ENCODE results near the gene MEX3D.

The MEX3D gene

DNA sequence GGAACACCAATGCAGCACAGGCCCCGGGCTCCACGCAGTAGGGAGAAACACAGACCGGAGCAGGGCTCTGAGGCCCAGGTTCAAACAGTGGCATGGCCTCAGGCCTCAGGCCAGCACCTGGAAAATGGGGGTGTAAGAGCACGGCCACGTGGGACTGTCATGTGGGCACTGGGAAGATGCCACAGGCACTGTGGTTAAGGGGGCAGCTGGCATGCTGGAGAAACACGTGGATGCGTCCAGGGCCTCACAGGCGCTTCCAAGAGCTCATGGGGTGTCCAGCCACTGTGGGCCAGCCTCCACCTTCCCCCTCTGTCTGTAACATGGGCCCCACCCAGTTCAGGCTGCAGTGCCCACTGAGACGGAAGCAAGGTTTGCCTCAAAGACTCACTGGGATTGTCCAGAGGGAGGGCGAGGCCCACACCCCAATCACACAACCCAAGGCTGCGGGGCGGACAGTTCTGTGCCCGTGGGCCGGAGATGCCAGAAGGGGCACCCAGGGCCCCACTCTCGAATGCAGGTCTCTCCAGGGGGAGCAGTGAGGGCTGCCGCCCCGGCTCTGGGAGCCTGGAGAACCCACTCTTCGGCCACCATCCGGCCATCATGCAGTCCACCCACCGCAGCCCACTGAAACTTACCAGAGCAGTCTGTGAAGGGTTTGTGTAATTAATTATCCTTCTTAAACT is 30.8 kb upstream of the MEX3D start:
- peaks cover 68% of the 10 kb centered on the region for H4K20me1 ChIP-seq
- H3K4me3 ChIP-seq, result no peak overlapping the region
- no peak overlapping the region for H3K9ac ChIP-seq
- peaks cover 7% of the 10 kb centered on the region; the same call in 1 of the 2 replicates for H3K9me3 ChIP-seq
- H3K27ac ChIP-seq, result no peak overlapping the region
- peaks cover 77% of the 10 kb centered on the region for H3K36me3 ChIP-seq
- no peak overlapping the region for H3K4me2 ChIP-seq
- peaks cover 49% of the 10 kb centered on the region for H3K4me1 ChIP-seq
- H3K27me3 ChIP-seq, result no peaks in the 10 kb centered on the region
- TF ChIP-seq Cebpa-rat (IDR thresholded peaks at IDR 0.05), result no peak

DNA sequence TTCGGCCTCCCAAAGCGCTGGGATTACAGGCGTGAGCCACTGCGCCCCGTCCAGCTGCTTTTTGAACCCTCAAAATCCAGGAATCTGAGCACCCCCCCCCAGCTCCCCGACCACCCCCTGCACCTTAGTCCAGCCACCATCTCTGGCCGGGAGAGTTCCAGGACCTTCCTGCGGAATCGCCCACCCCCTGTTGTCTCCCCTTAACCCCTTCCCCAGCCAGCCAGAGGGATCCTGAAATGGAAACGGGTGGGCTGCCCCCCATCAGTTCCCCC is 25.3 kb upstream of the MEX3D start:
- Histone ChIP-seq H3K4me1 (peaks cover 38% of the 10 kb centered on the region), H3K9me3 (peaks cover 7% of the 10 kb centered on the region; the same call in 1 of the 2 replicates), H3K27me3 (no peaks in the 10 kb centered on the region), H3K9ac (peak overlapping the region; percentile 100), H4K20me1 (peaks cover 43% of the 10 kb centered on the region), H3K27ac (0 out of 2 replicates have a peak overlapping the region, but pooled peaks have one; percentile 80), H3K4me2 (peak overlapping the region; percentile 96), H3K4me3 (peak overlapping the region; percentile 98), H3K36me3 (peaks cover 66% of the 10 kb centered on the region)
- TF ChIP-seq Cebpa-rat (IDR thresholded peaks at IDR 0.05), result no peak

DNA sequence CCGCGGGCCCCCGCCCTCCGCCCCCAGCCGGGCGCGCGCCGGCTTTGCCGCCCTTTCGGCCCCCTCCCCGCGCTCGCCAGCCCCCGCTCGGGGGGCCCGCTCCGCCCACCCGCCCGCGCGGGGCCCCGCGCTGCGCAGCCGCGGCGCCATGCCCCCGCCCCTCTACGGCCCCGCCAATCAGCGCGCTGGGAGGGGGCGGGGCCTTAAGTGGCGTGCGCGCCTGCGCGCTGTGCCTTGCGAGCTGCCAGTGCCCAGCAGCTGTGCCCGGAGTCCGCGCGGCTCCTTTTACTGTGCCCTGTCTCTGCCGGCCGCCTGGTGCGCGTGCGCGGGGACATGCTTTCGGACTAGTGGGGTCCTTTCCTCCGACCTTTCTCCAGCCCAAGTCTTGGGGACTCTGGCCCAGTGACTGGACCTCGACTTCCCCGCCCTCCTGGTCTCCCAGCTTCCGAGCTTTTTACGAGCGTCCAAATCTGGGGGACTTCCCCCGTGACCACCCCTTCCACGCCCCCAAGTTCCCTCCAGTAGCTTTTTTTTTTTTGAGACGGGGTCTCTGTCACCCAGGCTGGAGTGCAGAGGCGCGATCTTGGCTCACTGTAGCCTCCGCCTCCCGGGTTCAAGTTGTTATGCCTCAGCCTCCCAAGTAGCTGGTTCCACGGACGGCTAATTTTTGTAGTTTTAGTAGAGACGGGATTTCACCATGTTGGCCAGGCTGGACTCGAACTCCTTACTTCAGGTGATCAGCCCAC is 24.8 kb upstream of the MEX3D start, which contains the start of gene MBD3:
MBD3 (minus strand) TSS at position 111 of the 746 bp plus-strand sequence. CDS start 234 bp downstream, outside the sequence.
- TF ChIP-seq Cebpa-rat (IDR thresholded peaks at IDR 0.05), result no peak
- Histone ChIP-seq H3K27me3 (no peaks in the 10 kb centered on the region), H3K9me3 (peaks cover 6% of the 10 kb centered on the region; the same call in 1 of the 2 replicates), H3K4me2 (peak within 1 kb of the TSS; percentile 99), H3K4me1 (peaks cover 40% of the 10 kb centered on the region), H4K20me1 (peaks cover 44% of the 10 kb centered on the region), H3K9ac (peak within 1 kb of the TSS; percentile 100), H3K36me3 (peaks cover 66% of the 10 kb centered on the region), H3K27ac (peak within 1 kb of the TSS; percentile 100), H3K4me3 (peak within 1 kb of the TSS; percentile 98)

DNA sequence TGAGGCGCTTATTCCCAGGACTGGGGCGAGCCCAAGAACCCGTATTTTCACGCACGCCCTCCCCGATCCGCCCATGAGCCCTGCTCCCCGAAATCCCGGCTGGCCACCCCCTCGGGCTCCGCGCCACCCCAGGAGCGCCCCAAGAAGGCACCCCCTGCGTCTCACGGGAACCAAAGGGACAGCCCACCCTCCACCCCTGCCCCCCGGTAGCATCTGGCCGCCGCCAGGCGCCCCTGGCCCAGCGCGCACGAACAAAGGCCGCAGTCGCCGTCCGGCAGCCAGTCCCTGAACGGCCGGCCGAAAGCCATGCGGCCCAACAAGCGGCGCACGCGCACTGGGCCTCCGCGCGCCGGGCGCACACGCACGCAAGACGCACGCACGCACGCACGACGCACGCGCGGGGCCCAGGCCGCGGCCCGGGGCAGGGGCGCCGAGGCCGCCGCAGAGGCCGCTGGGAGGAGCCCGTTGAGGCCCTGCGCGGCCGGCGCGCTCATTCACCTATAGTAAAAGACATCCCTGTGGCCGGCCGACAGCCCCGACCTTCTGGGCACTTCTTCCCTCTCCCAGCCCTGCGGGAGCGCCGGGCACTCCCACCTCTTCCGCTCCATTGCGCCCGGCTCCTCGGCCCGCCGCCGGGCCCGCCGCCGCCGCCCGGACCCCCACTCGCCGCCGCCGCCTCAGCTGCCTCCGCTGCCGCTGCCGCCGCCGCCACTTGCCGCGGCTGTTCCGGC is 24.1 kb upstream of the MEX3D start:
- Histone ChIP-seq H3K4me1 (peaks cover 35% of the 10 kb centered on the region), H3K27me3 (no peaks in the 10 kb centered on the region), H3K27ac (peak overlapping the region; percentile 100), H3K4me2 (peak overlapping the region; percentile 99), H3K9me3 (no peaks in the 10 kb centered on the region), H3K4me3 (peak overlapping the region; percentile 98), H4K20me1 (peaks cover 44% of the 10 kb centered on the region), H3K9ac (peak overlapping the region; percentile 100), H3K36me3 (peaks cover 66% of the 10 kb centered on the region)
- no peak for TF ChIP-seq Cebpa-rat (IDR thresholded peaks at IDR 0.05)

DNA sequence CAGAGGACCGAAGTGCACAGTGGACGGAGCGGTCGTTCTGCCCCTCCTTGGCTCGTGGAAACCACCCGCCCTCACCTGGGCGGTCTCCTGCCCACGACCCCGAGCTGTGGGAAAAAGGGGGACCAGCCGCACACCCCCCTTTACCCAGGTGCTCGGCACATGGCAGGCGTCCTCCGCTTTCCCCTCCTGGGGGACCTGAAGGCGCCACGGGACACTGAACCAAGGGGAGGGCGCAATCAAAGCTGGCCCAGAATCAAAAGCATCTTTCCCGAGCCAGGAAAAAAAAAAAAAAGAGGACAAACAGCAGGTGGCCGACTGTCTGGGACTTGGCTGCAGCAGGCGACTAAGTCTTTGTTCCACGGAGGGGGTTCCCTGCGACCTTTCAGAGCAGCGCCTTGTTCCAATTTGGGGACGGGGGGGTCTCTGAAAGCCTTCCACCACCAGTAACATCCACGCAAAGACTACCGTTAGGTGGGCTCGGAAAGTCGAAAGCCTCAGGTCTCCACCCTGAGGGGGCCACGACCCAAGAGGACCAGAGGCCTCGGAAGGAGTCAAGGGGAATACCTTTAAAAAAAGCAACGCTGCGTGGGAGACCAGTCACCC is 23.4 kb upstream of the MEX3D start:
- peak overlapping the region; percentile 98 for H3K4me3 ChIP-seq

DNA sequence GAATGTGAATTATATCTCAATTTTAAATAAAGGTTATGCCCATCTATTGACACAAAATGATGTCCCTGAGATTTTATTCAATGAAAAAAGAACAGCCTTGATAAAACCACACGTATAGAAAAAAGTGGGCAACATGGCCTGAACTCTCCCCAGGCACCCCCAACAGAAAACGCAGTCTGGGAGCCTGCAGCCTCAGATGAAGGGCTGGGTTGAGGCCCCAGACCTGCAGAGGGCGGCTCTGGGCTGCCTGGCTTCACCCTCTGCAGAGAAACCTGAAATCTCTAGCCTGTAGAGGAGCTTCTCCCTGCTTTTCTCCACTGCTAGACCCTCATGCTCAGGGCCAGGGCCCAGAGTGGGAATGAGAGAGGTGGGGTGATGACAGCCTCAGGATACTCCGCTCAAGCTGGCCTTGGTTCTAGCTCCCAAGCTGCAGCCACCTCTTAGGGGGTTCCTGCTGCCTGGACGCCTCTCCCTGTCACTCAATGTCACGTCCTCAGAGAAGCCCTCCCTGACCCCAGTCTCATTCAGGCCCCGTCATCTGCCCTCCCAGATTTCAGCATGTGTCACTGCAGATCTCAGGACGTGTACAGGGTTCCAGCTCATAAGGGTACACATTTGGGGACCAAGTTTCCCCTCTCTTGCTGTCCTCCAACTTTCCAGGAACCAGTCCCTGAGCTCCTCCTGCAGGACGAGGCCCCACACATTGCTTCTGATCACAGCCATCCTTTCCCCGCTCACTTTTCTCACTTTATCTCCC is 22.7 kb upstream of the MEX3D start:
- no peaks in the 10 kb centered on the region for H3K27me3 ChIP-seq
- peak overlapping the region; percentile 100 for H3K9ac ChIP-seq
- TF ChIP-seq Cebpa-rat (IDR thresholded peaks at IDR 0.05), result no peak
- peak overlapping the region; percentile 99 for H3K4me2 ChIP-seq
- peaks cover 66% of the 10 kb centered on the region for H3K36me3 ChIP-seq
- peaks cover 56% of the 10 kb centered on the region for H4K20me1 ChIP-seq
- H3K27ac ChIP-seq, result peak overlapping the region; percentile 100
- H3K4me3 ChIP-seq, result peak overlapping the region; percentile 98
- H3K4me1 ChIP-seq, result peaks cover 30% of the 10 kb centered on the region
- no peaks in the 10 kb centered on the region for H3K9me3 ChIP-seq

More for the DNA sequence above, 23.4 kb upstream of the MEX3D start:
- H3K4me1 ChIP-seq, result peaks cover 30% of the 10 kb centered on the region
- peaks cover 49% of the 10 kb centered on the region for H4K20me1 ChIP-seq
- H3K27me3 ChIP-seq, result no peaks in the 10 kb centered on the region
- peak overlapping the region; percentile 100 for H3K27ac ChIP-seq
- no peaks in the 10 kb centered on the region for H3K9me3 ChIP-seq
- H3K36me3 ChIP-seq, result peaks cover 66% of the 10 kb centered on the region
- peak overlapping the region; percentile 99 for H3K4me2 ChIP-seq
- no peak for TF ChIP-seq Cebpa-rat (IDR thresholded peaks at IDR 0.05)
- H3K9ac ChIP-seq, result peak overlapping the region; percentile 100

DNA sequence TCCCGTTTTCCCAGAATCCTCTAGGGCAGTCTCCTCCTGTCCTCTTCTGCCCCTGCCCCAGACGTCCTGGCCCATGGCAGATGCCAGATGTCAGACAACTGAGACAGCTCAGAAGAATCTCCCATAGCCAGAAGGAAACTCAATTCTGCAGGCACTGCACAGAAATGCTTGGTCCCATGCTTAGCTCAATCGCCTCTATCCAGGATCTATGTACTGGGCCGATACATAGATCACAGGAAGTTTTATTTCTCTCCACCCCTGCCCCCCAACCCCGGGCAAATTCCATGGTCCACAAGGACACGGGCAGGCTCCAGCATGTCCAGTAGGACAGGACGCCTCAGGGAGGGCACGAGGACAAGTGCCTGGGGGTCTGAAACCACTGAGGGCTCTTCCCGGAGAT is 19.7 kb upstream of the MEX3D start:
- H4K20me1 ChIP-seq, result peaks cover 86% of the 10 kb centered on the region

DNA sequence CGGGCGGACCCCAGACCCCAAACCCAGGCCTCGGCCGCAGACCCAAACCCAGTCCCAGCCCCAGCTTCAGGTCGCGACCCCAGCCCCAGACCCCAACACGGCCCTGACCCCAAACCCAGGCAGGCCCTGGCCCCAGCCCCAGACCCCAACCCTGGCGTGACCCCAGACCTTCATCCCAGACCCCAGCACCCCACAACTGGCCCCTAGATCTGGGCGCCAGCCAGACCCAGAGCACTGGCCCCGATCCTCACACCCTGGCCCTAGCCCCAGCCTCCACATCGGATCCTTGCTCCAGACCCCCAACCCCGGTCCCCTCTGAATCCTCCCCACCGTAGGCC is 17.1 kb upstream of the MEX3D start:
- H3K4me2 ChIP-seq, result no peak overlapping the region
- H3K9me3 ChIP-seq, result no peaks in the 10 kb centered on the region
- no peak overlapping the region for H3K27ac ChIP-seq
- H4K20me1 ChIP-seq, result peaks cover 96% of the 10 kb centered on the region
- no peak overlapping the region for H3K9ac ChIP-seq
- peaks cover 99% of the 10 kb centered on the region for H3K36me3 ChIP-seq
- TF ChIP-seq Cebpa-rat (IDR thresholded peaks at IDR 0.05), result no peak
- H3K4me1 ChIP-seq, result peaks cover 14% of the 10 kb centered on the region
- no peak overlapping the region for H3K4me3 ChIP-seq
- H3K27me3 ChIP-seq, result no peaks in the 10 kb centered on the region

More for the DNA sequence above, 19.7 kb upstream of the MEX3D start:
- H3K4me3 ChIP-seq, result no peak overlapping the region
- no peak overlapping the region for H3K27ac ChIP-seq
- peaks cover 23% of the 10 kb centered on the region for H3K4me1 ChIP-seq
- H3K27me3 ChIP-seq, result no peaks in the 10 kb centered on the region
- no peaks in the 10 kb centered on the region for H3K9me3 ChIP-seq
- H3K9ac ChIP-seq, result no peak overlapping the region
- H3K4me2 ChIP-seq, result no peak overlapping the region
- TF ChIP-seq Cebpa-rat (IDR thresholded peaks at IDR 0.05), result no peak
- peaks cover 75% of the 10 kb centered on the region for H3K36me3 ChIP-seq

Measured in BLaER1 (cell line).